Ishikawa (cell line): Measurements from ENCODE around the gene ATP8A2.

ENCODE experiments used
- CEBPB ChIP-seq: IDR thresholded peaks from 2 replicates; pipeline ENCODE4 v1.6.1; 2012
- CREB1 ChIP-seq: IDR thresholded peaks from 2 replicates; pipeline ENCODE4 v1.6.1; 2012; ENCODE audit warnings: low read depth
- EGR1 ChIP-seq: IDR thresholded peaks from 2 replicates; pipeline ENCODE4 v1.6.1; 2012
- EP300 ChIP-seq: IDR thresholded peaks from 2 replicates; pipeline ENCODE4 v1.6.1; 2012; ENCODE audit warnings: borderline replicate concordance
- FOXM1 ChIP-seq: IDR thresholded peaks from 2 replicates; pipeline ENCODE4 v1.6.1; 2012; ENCODE audit warnings: low read depth, borderline replicate concordance
- NFIC ChIP-seq: IDR thresholded peaks from 2 replicates; pipeline ENCODE4 v1.6.1; 2012
- RAD21 ChIP-seq: IDR thresholded peaks from 2 replicates; pipeline ENCODE4 v1.6.1; 2012; ENCODE audit warnings: low read depth
- TAF1 ChIP-seq: IDR thresholded peaks from 2 replicates; pipeline ENCODE4 v1.6.1; 2012; ENCODE audit warnings: low read depth, mild to moderate bottlenecking
- TEAD4 ChIP-seq: IDR thresholded peaks from 2 replicates; pipeline ENCODE4 v1.6.1; 2012
- YY1 ChIP-seq: IDR thresholded peaks from 2 replicates; pipeline ENCODE4 v1.6.1; 2012; ENCODE audit warnings: low read depth
- ZBTB7A ChIP-seq: IDR thresholded peaks from 2 replicates; pipeline ENCODE4 v1.6.1; 2012; ENCODE audit warnings: low read depth
- TF ChIP-seq, protein P1 (sequence below): IDR thresholded peaks from 2 replicates; pipeline ENCODE4 v1.6.1; 2012
- TF ChIP-seq, protein P2 (sequence below): IDR thresholded peaks from 2 replicates; pipeline ENCODE4 v1.6.1; 2012; ENCODE audit warnings: low read depth, mild to moderate bottlenecking

DNA sequence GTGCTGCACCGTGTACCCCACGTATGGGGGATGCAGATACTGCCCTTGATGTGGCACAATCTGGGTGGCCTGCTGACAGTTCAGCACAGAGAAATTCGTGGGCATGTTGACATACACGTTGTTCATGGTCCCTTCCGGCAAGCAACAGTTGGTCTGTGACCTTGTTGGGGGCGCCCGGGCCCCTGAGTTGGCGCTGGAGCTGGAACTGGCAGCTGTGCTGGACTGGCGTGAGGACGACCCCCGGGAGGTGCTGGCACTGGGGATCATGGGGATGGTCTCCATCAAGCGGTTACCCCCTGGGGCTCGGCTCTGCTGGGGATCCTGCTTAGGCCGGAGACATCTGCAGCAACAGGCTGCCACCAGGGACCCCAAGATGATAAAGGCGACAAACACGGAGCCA is 674.9 kb downstream of the ATP8A2 start:
- TF ChIP-seq, protein P1, sequence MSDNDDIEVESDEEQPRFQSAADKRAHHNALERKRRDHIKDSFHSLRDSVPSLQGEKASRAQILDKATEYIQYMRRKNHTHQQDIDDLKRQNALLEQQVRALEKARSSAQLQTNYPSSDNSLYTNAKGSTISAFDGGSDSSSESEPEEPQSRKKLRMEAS: no peak
- TF ChIP-seq CEBPB (no peak), YY1 (no peak), RAD21 (no peak), NFIC (no peak), EP300 (no peak), TAF1 (no peak), ZBTB7A (no peak), EGR1 (no peak), CREB1 (no peak), FOXM1 (no peak), TEAD4 (no peak)
- TF ChIP-seq, protein P2, sequence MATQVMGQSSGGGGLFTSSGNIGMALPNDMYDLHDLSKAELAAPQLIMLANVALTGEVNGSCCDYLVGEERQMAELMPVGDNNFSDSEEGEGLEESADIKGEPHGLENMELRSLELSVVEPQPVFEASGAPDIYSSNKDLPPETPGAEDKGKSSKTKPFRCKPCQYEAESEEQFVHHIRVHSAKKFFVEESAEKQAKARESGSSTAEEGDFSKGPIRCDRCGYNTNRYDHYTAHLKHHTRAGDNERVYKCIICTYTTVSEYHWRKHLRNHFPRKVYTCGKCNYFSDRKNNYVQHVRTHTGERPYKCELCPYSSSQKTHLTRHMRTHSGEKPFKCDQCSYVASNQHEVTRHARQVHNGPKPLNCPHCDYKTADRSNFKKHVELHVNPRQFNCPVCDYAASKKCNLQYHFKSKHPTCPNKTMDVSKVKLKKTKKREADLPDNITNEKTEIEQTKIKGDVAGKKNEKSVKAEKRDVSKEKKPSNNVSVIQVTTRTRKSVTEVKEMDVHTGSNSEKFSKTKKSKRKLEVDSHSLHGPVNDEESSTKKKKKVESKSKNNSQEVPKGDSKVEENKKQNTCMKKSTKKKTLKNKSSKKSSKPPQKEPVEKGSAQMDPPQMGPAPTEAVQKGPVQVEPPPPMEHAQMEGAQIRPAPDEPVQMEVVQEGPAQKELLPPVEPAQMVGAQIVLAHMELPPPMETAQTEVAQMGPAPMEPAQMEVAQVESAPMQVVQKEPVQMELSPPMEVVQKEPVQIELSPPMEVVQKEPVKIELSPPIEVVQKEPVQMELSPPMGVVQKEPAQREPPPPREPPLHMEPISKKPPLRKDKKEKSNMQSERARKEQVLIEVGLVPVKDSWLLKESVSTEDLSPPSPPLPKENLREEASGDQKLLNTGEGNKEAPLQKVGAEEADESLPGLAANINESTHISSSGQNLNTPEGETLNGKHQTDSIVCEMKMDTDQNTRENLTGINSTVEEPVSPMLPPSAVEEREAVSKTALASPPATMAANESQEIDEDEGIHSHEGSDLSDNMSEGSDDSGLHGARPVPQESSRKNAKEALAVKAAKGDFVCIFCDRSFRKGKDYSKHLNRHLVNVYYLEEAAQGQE: no peak
